CD14-positive monocyte (primary cell): ENCODE results near the gene PCGF3. TPM values are rescaled to one million over a fixed set of nuclear protein-coding genes. Genes with fewer than 3 reads are reported as not detected.

Source experiments
- DNase-seq, 3 donors: peaks; one replicate each; pipeline ENCODE4 v3.0.0-alpha.2; 2011 to 2022
- H2AFZ ChIP-seq: 2 replicates; pipeline ENCODE4 v1.6.0; 2012; ENCODE audit warnings: mild to moderate bottlenecking, low read depth, low read length, inconsistent platforms; ENCODE audit not compliant: insufficient read depth, poor library complexity, severe bottlenecking
- H3K27ac ChIP-seq, 2 donors: 1 replicate in 1 of 2; 2 replicates in 1 of 2; pipeline ENCODE4 v1.5.1; 2012 to 2013; ENCODE audit warnings: low read length in 2 of 2, control low read depth in 1 of 2, inconsistent platforms in 1 of 2, low read depth in 1 of 2, mild to moderate bottlenecking in 1 of 2
- H3K27me3 ChIP-seq, 2 donors: one replicate each; pipeline versions ENCODE4 v1.6.0 to v1.6.1; 2011 to 2013; ENCODE audit warnings: low read length in 2 of 2; ENCODE audit not compliant: control insufficient read depth in 2 of 2, insufficient read depth in 2 of 2
- H3K36me3 ChIP-seq, 2 donors: replicated peaks in 1 of 2; 1 replicate in 1 of 2; 2 replicates in 1 of 2; pipeline versions ENCODE4 v1.5.1 to v1.6.1; 2012 to 2013; ENCODE audit warnings: low read length in 2 of 2, control low read depth in 1 of 2, inconsistent platforms in 1 of 2, mild to moderate bottlenecking in 1 of 2; ENCODE audit not compliant: insufficient read depth in 2 of 2, control insufficient read depth in 1 of 2
- H3K4me1 ChIP-seq, 2 donors: 1 replicate in 1 of 2; 2 replicates in 1 of 2; pipeline versions ENCODE4 v1.5.1 to v1.6.1; 2012 to 2013; ENCODE audit warnings: low read length in 2 of 2, control low read depth in 1 of 2, inconsistent platforms in 1 of 2, mild to moderate bottlenecking in 1 of 2, moderate library complexity in 1 of 2; ENCODE audit not compliant: insufficient read depth in 2 of 2, control insufficient read depth in 1 of 2
- H3K4me2 ChIP-seq: replicated peaks from 2 replicates; pipeline ENCODE3; 2012; ENCODE audit warnings: low read length, moderate library complexity, mild to moderate bottlenecking; ENCODE audit not compliant: poor library complexity, severe bottlenecking; ENCODE audit errors: extremely low read depth
- H3K4me3 ChIP-seq, 3 experiments: fragments of 200-600 bp in 1 of 3; sonication (generic) in 1 of 3; replicated peaks in 1 of 3; 1 replicate in 2 of 3; 2 replicates in 1 of 3; pipeline ENCODE4 v1.5.1; 2011 to 2013; ENCODE audit warnings: low read length in 3 of 3, mild to moderate bottlenecking in 3 of 3, control low read depth in 2 of 3, low read depth in 2 of 3, inconsistent platforms in 1 of 3, moderate library complexity in 1 of 3
- H3K79me2 ChIP-seq: 2 replicates; pipeline ENCODE4 v1.6.0; 2012; ENCODE audit warnings: mild to moderate bottlenecking, control low read depth, inconsistent platforms, low read length, moderate library complexity; ENCODE audit not compliant: insufficient read depth
- H3K9ac ChIP-seq: 2 replicates; pipeline ENCODE4 v1.6.0; 2017; ENCODE audit warnings: low read length, mild to moderate bottlenecking; ENCODE audit not compliant: insufficient read depth, poor library complexity, severe bottlenecking
- H3K9me3 ChIP-seq, 2 donors: replicated peaks in 1 of 2; 1 replicate in 1 of 2; 2 replicates in 1 of 2; pipeline versions ENCODE4 v1.5.1 to v1.6.1; 2012 to 2013; ENCODE audit warnings: low read length in 2 of 2, control low read depth in 1 of 2; ENCODE audit not compliant: control insufficient read depth in 1 of 2, insufficient read depth in 1 of 2
- H4K20me1 ChIP-seq: 2 replicates; pipeline ENCODE4 v1.6.0; 2012; ENCODE audit warnings: mild to moderate bottlenecking, low read length, control low read depth, moderate library complexity; ENCODE audit not compliant: insufficient read depth
- H3K27ac Mint-ChIP-seq, 7 donors: one replicate each; pipeline ENCODE4 v1.8.0; 2020; ENCODE audit warnings: mild to moderate bottlenecking in 7 of 7, mixed read lengths in 7 of 7, moderate library complexity in 6 of 7, inconsistent platforms in 2 of 7
- H3K27me3 Mint-ChIP-seq, 3 donors: one replicate each; pipeline ENCODE4 v1.8.0; 2021 to 2022; ENCODE audit warnings: low read depth in 3 of 3, mild to moderate bottlenecking in 3 of 3, mixed read lengths in 3 of 3, moderate library complexity in 3 of 3, inconsistent platforms in 1 of 3
- H3K36me3 Mint-ChIP-seq, 2 donors: one replicate each; pipeline ENCODE4 v1.8.0; 2020; ENCODE audit warnings: mixed read lengths in 2 of 2, inconsistent platforms in 1 of 2, mild to moderate bottlenecking in 1 of 2
- H3K4me1 Mint-ChIP-seq: one replicate; pipeline ENCODE4 v1.8.0; 2020; ENCODE audit warnings: mild to moderate bottlenecking, mixed read lengths
- H3K4me3 Mint-ChIP-seq, 2 donors: one replicate each; pipeline ENCODE4 v1.8.0; 2020; ENCODE audit warnings: mild to moderate bottlenecking in 2 of 2, mixed read lengths in 2 of 2, moderate library complexity in 1 of 2
- H3K9me3 Mint-ChIP-seq, 7 donors: one replicate each; pipeline ENCODE4 v1.8.0; 2020 to 2022; ENCODE audit warnings: mixed read lengths in 7 of 7, mild to moderate bottlenecking in 6 of 7, moderate library complexity in 6 of 7, inconsistent platforms in 2 of 7
- WGBS: methylation state at CpG from one replicate; pipeline ENCODE4 v1.1.5; 2013; ENCODE audit warnings: missing lambda C conversion rate; ENCODE audit not compliant: insufficient coverage; 5-methylcytosine and 5-hydroxymethylcytosine counted together
- intact Hi-C, 2 donors: fragments of 100-400 bp; cut with micrococcal nuclease; formaldehyde crosslinking; loops; one replicate each; pipeline versions ENCODE4 v1.15.0 to v1.15.1; 2023
- polyA plus RNA-seq, 3 donors: library from polyadenylated mRNA; depleted of rRNA in 1 of 3; unstranded in 2 of 3; stranded (reverse) in 1 of 3; fragments of 300-500 nt in 2 of 3; fragments of >200 nt in 1 of 3; fragmentation: Illumina TruSeq in 2 of 3; gene quantifications; 1 replicate in 2 of 3; 2 replicates in 1 of 3; pipeline ENCODE4 v1.2.3, GENCODE V29; 2012 to 2021
- TF ChIP-seq, protein P1 (sequence below): fragments of 200-600 bp; IDR thresholded peaks from one replicate; pipeline ENCODE4 v1.8.0; 2022; ENCODE audit warnings: antibody characterized with exemption, mild to moderate bottlenecking

PCGF3 gene
- polyA plus RNA-seq, 3 donors: 7.0 to 163 (median 8.3) TPM

DNA sequence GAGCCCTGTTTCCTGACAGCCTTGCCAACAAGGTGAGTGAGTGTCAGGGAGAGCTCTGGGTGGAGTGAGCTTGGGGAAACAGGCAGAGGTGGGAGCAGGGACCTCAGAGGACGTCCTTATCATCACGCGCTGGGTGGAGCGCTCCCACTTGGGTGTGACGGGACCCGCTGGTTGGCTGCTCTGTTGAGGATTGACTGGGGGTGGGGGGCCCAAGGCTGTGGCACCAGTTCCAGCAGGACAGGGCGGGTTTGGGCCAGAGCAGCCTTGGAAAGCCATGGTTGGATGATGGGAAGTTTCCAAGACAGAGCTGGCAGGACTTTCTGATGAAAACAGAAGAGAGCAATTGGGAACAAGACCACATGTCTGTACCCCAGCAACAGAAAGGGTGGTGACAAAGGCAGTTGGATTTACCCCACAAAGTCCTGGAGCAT is 3.0 kb upstream of the PCGF3 start:
- Histone ChIP-seq H3K9ac (no peak overlapping the region), H2AFZ (no peak overlapping the region), H3K27me3 (no peaks in the 10 kb centered on the region), H3K4me2 (no peak overlapping the region), H3K9me3 (no peaks in the 10 kb centered on the region), H3K4me3 (no peak overlapping the region), H3K36me3 (no peaks in the 10 kb centered on the region), H4K20me1 (peaks cover 5% of the 10 kb centered on the region), H3K27ac (no peak overlapping the region), H3K79me2 (peaks cover 22% of the 10 kb centered on the region), H3K4me1 (peaks cover 39 to 53% of the 10 kb centered on the region in 2 donors)
- intact Hi-C loops: no loop called here
- peaks cover 0 to 3% (median 0%) of the 10 kb centered on the region in 7 donors for H3K9me3 Mint-ChIP-seq
- WGBS: 96% methylated on average over 6 of the region's 7 CpGs
- TF ChIP-seq, protein P1, sequence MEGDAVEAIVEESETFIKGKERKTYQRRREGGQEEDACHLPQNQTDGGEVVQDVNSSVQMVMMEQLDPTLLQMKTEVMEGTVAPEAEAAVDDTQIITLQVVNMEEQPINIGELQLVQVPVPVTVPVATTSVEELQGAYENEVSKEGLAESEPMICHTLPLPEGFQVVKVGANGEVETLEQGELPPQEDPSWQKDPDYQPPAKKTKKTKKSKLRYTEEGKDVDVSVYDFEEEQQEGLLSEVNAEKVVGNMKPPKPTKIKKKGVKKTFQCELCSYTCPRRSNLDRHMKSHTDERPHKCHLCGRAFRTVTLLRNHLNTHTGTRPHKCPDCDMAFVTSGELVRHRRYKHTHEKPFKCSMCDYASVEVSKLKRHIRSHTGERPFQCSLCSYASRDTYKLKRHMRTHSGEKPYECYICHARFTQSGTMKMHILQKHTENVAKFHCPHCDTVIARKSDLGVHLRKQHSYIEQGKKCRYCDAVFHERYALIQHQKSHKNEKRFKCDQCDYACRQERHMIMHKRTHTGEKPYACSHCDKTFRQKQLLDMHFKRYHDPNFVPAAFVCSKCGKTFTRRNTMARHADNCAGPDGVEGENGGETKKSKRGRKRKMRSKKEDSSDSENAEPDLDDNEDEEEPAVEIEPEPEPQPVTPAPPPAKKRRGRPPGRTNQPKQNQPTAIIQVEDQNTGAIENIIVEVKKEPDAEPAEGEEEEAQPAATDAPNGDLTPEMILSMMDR: no peak
- peak overlapping the region in 1 of 7 donors; percentile 68 for H3K27ac Mint-ChIP-seq
- DNase-seq: no peak
- peaks cover 25% of the 10 kb centered on the region for H3K4me1 Mint-ChIP-seq
- H3K4me3 Mint-ChIP-seq: no peak overlapping the region
- peaks cover 0 to 4% (median 2%) of the 10 kb centered on the region in 3 donors for H3K27me3 Mint-ChIP-seq
- no peaks in the 10 kb centered on the region for H3K36me3 Mint-ChIP-seq

DNA sequence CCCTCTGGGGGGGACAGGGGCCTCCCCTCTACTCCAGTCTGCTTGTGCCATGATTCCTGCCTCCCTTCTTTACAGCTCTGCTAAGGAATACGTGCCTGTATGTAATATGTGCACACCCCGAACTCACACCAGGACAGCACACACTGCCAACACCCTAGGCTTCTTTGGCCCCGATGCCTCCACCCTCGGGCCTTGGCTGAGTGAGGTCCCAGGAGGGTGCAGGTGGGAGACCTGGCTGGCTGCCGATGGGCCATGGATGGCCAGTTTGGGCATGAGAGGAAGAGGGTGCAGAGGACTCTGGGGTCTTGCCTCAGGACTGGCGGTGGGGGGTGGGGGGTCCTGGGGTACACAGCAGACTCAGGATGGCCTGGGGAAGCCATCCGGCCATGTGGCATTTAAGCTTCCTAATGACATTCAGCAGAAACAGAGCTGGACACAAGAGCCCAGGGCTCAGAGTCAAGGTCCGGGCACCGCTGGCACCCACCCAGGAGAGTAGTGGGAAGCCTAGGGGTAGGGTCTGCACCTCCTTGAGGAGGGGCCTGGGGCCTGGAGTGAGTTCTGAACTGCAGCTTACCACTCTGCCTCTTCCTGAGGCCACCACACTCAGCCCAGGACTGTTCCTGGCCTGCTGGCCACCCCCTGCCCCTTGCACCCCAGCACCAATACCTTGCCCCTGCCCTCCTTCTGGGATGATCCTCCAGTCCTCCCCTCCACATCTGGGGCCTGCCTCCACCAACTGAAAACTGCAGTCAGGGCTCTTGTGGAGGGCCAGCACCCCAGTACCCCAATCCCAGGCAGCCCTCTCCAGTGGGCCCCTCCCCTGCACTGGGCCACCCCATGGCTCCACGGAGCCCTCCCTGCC is 2.1 kb upstream of the PCGF3 start:
- Histone ChIP-seq H3K4me3 (no peak overlapping the region), H3K4me2 (no peak overlapping the region), H3K9me3 (no peaks in the 10 kb centered on the region), H3K36me3 (no peaks in the 10 kb centered on the region), H4K20me1 (peaks cover 14% of the 10 kb centered on the region), H3K4me1 (peaks cover 46 to 60% of the 10 kb centered on the region in 2 donors), H3K79me2 (peaks cover 30% of the 10 kb centered on the region), H2AFZ (no peak overlapping the region), H3K9ac (no peak overlapping the region), H3K27me3 (no peaks in the 10 kb centered on the region), H3K27ac (no peak overlapping the region)
- Mint-ChIP-seq H3K4me3 (no peak overlapping the region), H3K36me3 (no peaks in the 10 kb centered on the region), H3K9me3 (peaks cover 0 to under 1% (median 0%) of the 10 kb centered on the region in 7 donors), H3K27ac (peak overlapping the region in 1 of 7 donors; percentile 18), H3K4me1 (peaks cover 30% of the 10 kb centered on the region), H3K27me3 (peaks cover 0 to 4% (median 2%) of the 10 kb centered on the region in 3 donors)
- TF ChIP-seq, protein P1: no peak
- WGBS: 85% methylated on average over 4 of the region's 10 CpGs
- intact Hi-C loops: loop anchor here in 1 of 2 donors (2.0 kb wide), 1 partner anchor 15 kb away; the partner anchor contains the start of gene SLC49A3
- no peak for DNase-seq
